Measurements from ENCODE around the gene TBX4.

Gene TBX4

DNA sequence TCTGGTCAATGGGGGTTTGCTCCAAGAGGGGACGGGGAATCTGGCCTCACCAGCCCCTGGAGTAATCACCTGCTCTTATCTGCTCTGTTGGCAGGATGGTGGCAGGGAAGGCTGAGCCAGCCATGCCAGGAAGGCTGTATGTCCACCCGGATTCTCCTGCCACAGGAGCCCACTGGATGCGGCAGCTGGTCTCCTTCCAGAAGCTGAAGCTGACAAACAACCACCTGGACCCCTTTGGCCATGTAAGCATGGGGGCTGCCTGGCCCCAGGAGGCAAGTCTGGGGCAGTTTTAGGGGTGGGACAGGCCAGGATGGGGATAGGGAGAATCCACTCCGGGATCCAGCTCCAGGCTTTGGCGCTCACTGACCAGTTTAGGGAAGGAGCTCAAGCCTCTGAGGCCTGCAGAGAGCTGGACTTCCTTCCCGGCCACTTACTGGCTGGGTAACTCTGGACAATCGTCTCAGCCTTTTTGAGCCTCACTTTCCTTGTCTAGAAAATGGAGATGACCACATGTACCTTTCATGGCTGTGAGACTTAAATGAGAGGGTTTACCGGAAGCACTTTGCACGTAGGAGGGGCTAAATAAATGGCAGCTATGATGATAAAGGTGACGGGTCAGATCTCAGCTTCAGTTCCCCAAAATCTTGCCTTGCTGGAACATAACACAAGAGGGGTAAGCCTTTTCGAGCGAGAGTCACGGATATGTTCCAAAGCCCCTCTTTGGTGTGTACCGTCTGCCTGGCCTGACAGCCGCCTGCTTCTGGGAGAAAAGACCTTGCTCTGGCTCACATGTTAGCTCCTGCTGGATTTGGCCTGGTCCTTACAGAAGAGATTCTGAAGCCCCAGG is 15.4 kb downstream of the TBX4 start:
- no peak for DNase-seq

DNA sequence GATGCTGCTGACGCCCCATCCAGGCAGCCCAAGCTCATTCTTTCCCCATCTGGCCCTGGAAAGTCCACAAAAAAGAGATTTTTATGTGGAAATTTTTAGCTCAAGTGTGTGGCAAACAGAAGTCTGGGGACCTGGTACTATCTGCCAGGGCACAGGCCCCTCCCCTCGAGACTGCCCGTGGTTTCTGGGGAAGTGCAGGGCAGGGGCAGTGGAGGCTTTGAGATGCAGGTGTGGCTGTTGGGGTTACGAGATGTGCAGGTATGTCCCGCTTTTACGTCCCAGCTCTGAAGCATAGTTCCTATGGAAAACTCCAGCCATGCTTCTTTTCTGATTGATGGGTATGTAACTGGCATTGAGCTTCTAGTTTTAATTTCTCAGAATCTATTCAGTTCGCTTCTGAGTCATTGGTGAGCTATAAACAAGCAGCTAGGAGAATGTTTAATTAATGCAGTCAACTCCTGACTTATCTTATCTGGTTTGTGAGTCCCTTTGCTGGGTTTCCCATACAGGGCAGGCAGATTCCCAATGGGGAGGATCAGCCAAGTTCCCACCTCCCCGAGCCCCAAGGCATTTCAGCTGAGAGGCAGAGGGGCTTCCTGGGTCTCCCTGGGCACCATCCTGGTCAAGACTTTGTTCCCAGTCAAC is 16.2 kb downstream of the TBX4 start:
- DNase-seq = no peak

DNA sequence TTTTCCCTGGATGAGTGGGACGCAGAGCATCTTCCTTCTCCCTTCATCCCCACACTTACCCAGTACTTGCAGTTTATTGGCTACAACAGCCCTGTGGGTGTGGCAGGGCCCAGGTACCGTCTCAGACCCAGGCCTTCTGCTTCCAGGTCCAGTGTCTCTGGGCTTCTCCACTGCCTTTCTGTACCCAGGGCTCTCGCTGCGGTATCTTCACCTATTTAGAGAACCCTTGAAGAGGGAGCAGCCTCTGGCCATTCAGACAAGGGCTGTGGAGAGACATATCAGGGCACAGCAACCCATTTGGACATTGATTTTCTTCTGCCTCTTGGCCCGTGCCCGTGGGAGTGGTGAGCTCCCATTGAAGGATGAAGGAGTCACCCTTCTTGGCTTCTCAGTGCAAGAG is 17.3 kb downstream of the TBX4 start:
- DNase-seq = no peak

DNA sequence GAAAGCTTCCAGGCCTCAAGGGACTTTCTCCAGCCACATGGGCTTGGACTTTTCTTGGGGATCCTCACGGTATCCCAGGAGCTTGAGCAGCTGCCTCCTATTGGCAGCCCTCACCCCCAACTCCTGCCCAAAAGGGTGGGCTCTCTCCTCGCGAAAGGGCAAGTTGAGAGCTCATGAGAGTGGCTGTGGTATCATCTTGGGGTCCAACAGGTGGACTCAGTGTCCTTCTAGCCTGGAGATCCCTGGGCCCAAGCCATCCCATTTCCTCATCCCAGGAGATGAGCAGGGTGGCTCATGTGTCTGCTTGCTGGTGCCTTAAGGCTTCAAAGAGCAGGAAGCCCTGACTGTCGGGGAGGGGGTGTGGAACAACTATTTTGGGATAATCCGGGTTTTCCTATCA is 17.7 kb downstream of the TBX4 start:
- DNase-seq = no peak

DNA sequence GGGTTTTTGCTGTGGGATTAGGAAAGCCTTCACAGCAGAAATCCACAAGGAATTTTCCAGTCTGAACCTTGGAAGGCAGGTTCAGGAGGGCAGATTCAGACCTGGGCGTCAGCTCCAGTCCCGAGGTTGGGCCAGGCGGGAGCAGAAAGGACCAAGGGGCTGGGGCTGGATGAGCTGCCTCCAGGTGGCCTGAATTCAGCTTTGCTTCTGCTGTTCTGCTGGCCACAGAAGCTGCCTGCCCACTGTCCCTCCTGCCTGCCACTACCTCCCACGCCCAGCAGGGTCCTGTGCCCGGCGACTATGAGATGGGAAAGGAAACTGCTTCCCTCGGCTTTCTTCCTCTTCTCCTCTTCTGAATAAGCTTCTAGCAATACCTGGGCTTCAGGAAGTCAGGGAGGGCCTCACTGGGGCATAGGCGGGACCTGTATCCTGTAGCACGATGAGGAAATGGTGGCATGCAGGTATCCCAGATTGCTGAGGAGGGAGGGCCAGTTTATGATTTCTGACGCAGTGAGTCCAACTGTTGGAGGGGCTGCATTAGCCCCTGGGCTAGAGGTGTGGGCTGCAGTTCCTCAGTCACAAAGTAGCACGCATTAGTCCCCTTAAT is 18.4 kb downstream of the TBX4 start:
- no peak for DNase-seq

- no peak for DNase-seq
Measured at GRCh38 chr17:61474235-61474927, 22.2 kb downstream of the TBX4 start.

GRCh38 chr17:61474934-61475333 is 22.7 kb downstream of the TBX4 start:
- DNase-seq = no peak

GRCh38 chr17:61475726-61476125 is 23.5 kb downstream of the TBX4 start:
- DNase-seq = no peak

GRCh38 chr17:61476476-61477203 is 24.4 kb downstream of the TBX4 start:
- no peak for DNase-seq

GRCh38 chr17:61477204-61477834 is 25.1 kb downstream of the TBX4 start:
- no peak for DNase-seq

- DNase-seq = no peak
Measured at GRCh38 chr17:61478026-61478789, 26.0 kb downstream of the TBX4 start.

GRCh38 chr17:61478790-61479492 is 26.7 kb downstream of the TBX4 start:
- no peak for DNase-seq

DNA sequence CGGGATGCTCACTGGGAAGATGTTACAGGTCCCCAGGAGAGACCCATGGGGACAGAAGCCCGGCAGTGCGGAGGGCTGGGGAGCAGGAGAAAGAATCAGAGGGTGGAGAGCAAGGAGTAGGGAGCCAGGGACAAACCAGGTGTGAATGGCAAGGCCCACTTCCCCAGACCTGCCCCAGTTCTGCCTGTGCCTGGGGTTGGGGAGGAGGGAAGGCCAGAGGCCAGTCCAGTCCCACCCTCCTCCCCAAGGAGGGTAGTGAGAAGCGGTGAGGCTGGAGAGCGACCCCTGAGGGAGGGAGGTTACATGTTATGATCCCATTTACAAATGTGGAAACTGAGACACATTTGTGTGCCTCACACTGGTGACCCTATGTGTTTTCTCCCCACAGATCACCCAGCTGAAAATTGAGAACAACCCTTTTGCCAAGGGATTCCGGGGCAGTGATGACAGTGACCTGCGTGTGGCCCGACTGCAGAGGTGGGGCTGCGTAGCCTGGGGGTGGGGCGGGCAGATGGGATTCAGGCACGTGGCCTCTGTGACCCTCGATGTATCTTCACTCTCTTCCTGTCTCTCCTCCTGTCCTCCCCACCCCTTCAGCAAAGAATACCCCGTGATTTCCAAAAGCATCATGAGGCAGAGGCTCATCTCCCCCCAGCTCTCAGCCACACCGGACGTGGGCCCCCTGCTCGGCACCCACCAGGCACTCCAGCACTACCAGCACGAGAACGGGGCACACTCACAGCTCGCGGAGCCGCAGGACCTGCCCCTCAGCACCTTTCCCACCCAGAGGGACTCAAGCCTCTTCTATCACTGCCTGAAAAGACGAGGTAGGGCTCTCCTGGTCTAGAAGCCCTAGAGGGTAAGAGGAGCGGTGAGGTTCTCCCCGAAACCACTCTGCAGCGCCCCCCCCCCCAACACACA is 27.5 kb downstream of the TBX4 start:
- DNase-seq = no peak

- DNase-seq = no peak
Measured at GRCh38 chr17:61480414-61480807, 28.2 kb downstream of the TBX4 start.

DNA sequence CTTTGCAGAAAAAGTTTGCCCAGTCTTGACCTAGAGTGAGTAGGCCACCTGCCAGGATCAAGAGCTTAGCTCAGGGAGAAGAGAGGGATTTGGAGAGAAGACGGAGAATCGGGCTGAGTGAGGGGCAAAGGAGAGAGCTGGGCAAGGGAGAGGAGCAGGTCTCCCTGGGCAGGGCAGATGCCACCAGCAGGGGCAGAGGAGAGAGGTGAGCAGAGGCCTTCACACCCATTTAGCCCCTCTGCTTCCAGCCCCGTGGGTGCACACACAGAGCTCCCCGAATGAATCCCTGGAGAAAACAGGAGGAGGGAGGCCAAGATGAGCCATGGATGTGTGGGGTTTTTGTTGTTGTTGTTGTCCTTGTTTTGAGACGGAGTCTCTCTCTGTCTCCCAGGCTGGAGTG is 29.2 kb downstream of the TBX4 start:
- no peak for DNase-seq

DNA sequence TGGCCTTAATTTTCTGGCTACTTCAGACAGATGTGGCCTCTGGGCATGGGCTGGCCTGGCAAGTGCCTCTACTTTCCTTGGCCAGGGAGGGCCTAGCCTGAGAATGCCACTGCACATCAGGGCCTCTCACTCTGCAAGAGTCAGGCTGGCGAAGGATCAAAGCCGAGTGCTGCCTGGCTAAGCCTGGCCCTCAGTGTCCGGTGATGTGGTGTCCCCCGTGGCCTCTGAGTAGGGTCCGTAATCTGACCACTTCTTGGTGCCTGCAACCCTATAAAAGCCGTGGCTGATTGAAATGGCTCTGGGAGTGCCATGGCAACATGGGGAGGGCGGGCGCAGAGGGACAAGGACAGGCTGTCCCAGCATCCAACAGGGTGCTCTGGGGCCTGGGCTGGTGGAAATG is 30.2 kb downstream of the TBX4 start:
- no peak for DNase-seq

- DNase-seq = no peak
Measured at GRCh38 chr17:61483778-61484116, 31.5 kb downstream of the TBX4 start.

- DNase-seq = no peak
Measured at GRCh38 chr17:61484174-61484573, 32.0 kb downstream of the TBX4 start.

DNA sequence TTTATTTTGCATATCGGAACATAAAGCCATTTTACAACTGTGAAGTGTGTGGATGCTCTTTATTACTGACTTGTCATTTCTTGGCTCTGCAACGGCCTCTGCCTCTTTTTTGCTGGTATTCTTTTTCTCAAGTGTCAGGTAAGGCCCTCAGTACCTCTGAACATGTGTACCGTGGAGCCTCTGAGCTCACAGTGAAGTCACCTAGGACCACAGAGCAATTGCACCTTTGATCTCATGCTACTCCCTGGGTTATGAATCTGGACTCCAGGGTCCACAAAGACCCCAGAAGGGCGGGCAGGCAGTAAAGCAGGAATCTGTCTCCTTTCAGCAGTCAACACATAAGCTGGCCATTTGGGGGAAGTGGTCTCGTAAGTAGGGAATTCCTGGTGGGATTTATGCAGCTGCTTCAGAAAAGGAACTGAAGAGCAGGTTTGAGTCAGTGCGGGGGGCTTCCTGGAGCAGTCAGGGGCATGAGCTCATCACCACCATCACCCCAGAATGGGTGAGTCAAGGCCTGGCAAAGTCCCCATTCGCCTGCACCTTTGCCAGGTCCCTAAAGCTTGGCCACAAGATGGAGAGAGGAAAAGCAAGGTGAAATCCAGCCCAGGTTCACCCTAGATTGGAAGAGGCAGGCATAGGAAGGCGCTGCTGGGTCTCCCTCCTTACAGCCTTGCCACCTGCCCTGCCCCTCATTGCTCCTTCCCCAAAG is 33.0 kb downstream of the TBX4 start:
- DNase-seq = no peak
